Heart right ventricle (tissue), 16 donors: ENCODE data around the gene GABRR2. TPM values are rescaled to one million over a fixed set of nuclear protein-coding genes. Genes with fewer than 3 reads are reported as not detected.
"Not testable (repeated sequence)": the region's sequence is repeated elsewhere in the genome, so short reads cannot be mapped to it uniquely, and the experiment has no call there.

Experiments used
- ATAC-seq, 8 donors: fragments of 200-7000 bp; cut with Tn5 transposase; one replicate each; pipeline ENCODE4 v1.9.1; 2020; ENCODE audit warnings: mild to moderate bottlenecking in 8 of 8, moderate library complexity in 8 of 8, moderate number of reproducible peaks in 1 of 8
- DNase-seq, 2 donors: peaks; one replicate each; pipeline ENCODE4 v3.0.0-alpha.2; 2020
- H3K27ac ChIP-seq, 10 donors: fragments of 200-600 bp; sonication (generic) in 2 of 10; one replicate each; pipeline versions ENCODE4 v1.5.0 to v1.8.0; 2020 to 2022; ENCODE audit warnings: mild to moderate bottlenecking in 3 of 10
- H3K27me3 ChIP-seq, 7 donors: fragments of 200-600 bp; one replicate each; pipeline ENCODE4 v1.8.0; 2021 to 2022; ENCODE audit warnings: mild to moderate bottlenecking in 2 of 7
- H3K36me3 ChIP-seq, 9 donors: fragments of 200-600 bp; sonication (generic) in 1 of 9; one replicate each; pipeline versions ENCODE4 v1.5.0 to v1.8.0; 2020 to 2022; ENCODE audit warnings: mild to moderate bottlenecking in 2 of 9
- H3K4me1 ChIP-seq, 9 donors: fragments of 200-600 bp; sonication (generic) in 1 of 9; one replicate each; pipeline versions ENCODE4 v1.5.0 to v1.8.0; 2020 to 2022; ENCODE audit warnings: mild to moderate bottlenecking in 4 of 9
- H3K4me3 ChIP-seq, 10 donors: fragments of 200-600 bp; sonication (generic) in 2 of 10; one replicate each; pipeline versions ENCODE4 v1.5.0 to v1.8.0; 2020 to 2022; ENCODE audit warnings: mild to moderate bottlenecking in 7 of 10, moderate library complexity in 2 of 10
- H3K9me3 ChIP-seq, 11 donors: fragments of 200-600 bp in 10 of 11; sonication (generic) in 2 of 11; one replicate each; pipeline versions ENCODE4 v1.5.0 to v1.8.0; 2013 to 2022; ENCODE audit warnings: mild to moderate bottlenecking in 2 of 11, control low read depth in 1 of 11, moderate library complexity in 1 of 11
- WGBS, 2 donors: extraction: QIAGEN DNeasy Blood & Tissue Kit; methylation state at CpG; one replicate each; pipeline ENCODE4 v1.1.7; 2013; ENCODE audit warnings: inconsistent platforms in 1 of 2; 5-methylcytosine and 5-hydroxymethylcytosine counted together
- intact Hi-C, 10 donors: fragments of 100-400 bp; cut with DNase I; formaldehyde crosslinking; loops; one replicate each; pipeline versions ENCODE4 v1.11.1 to v1.14.2; 2022
- polyA plus RNA-seq, 2 donors: library from polyadenylated mRNA; stranded (reverse); fragments of 200-250 nt; gene quantifications; one replicate each; pipeline ENCODE4 v1.2.3, GENCODE V29; 2013
- total RNA-seq, 10 donors: library from RNA; stranded (reverse); fragmentation: NEBNext Ultra II Directional in 3 of 10; extraction: Animal tissue kit (Norgen Biotek cat#: 25700) in 3 of 10; gene quantifications; one replicate each; pipeline versions ENCODE4 v1.2.1 to v1.2.4, GENCODE V29; 2021 to 2023
- TF ChIP-seq, protein P1 (sequence below), 9 donors: fragments of 200-600 bp; sonication (generic) in 2 of 9; IDR thresholded peaks; one replicate each; pipeline versions ENCODE4 v1.5.0 to v1.8.0; 2021 to 2022; ENCODE audit warnings: antibody characterized with exemption in 9 of 9, mild to moderate bottlenecking in 5 of 9, moderate library complexity in 1 of 9
- donor health status: Arrhythmogenic right ventricular cardiomyopathy.
- donor health status: ischemic (EF 13 %, LVEDD 7.1; RV severe dilation, severe dysfunction).
- donor health status: healthy with polysubstance abuse.
- donor health status: DM: no; HTN: yes; CAD: no.
- donor health status: DM: no; HTN: no; CAD: no.
- donor health status: ischemic (EF 25% LVEDD 6.9; RV normal size, moderate dysfunction).
- donor health status: ischemic (EF 25% LVEDD 5.7; RV mildly dilated, moderate dysfunction).
- donor health status: healthy.
- donor health status: DM: yes; HTN: yes; CAD: no.
- donor health status: Ischemic cardiomyopathy.
- donor health status: ischemic (EF 35%, LVEDD 5.7; RV mildly dilated, moderate dysfunction).
- donor health status: nonischemic (EF 11% LVEDD 7.7; RV severe dilation, severe dysfunction).
- donor health status: DM: yes; HTN: yes; CAD: no.
- donor health status: PGD.
- donor health status: ischemic (EF 29% LVEDD 5.4; RV normal size, mild dysfunction).
- donor health status: nonischemic (EF 23%, LVEDD 6.1; RV moderate dilation, normal function).

The GABRR2 gene
- total and polyA plus RNA-seq, 12 donors: 0.14 to 1.2 (median 0.45) TPM; not detected in 3

DNA sequence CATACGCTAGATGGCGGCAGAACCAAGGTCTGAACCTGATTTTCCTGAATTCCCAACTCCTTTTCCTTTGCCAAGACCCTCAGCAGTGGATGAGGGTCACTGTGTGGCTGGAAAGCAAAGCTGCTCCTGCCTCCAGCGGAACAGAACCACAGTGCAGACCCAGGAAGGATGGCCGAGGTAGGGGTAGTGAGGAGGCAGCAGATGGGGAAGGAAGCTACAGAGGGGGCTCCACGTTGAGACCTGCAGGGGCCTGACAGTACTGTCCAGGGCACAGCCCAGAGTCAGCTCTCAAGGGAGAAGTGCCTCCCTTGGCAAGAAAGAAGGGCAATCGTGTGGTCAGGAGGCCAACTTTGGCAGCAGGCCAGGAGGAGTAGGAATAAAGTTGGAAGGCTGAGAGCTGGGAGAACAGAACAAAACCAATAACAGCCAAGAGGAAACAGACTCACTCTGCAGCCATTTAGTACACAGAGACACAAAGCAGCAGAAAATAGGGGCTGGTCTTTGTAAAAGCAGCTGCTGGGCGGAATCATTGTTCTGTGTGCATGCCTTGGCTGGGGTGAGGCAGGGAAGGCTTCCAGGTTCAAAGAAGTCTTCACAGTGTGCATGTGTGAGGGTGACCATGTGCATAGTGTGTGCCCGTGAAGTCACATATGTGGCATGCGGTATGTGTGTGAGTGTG, 3.1 kb downstream of the GABRR2 start:
- ATAC-seq (peak; percentile 53 to 86 (median 80)), DNase-seq (peak; percentile 55 to 67)
- Histone ChIP-seq H3K36me3 (peaks cover 0 to 15% (median 0%) of the 10 kb centered on the region in 9 donors), H3K27ac (peak overlapping the region; percentile 49 to 85 (median 68)), H3K27me3 (no peaks in the 10 kb centered on the region), H3K4me1 (peaks cover 15 to 40% (median 28%) of the 10 kb centered on the region in 9 donors), H3K4me3 (peak overlapping the region in 5 of 10 donors; percentile 23 to 36 (median 28)), H3K9me3 (no peaks in the 10 kb centered on the region)
- 33 to 38% methylated on average over 9 of the region's 9 CpGs for WGBS, 2 donors
- TF ChIP-seq, protein P1, sequence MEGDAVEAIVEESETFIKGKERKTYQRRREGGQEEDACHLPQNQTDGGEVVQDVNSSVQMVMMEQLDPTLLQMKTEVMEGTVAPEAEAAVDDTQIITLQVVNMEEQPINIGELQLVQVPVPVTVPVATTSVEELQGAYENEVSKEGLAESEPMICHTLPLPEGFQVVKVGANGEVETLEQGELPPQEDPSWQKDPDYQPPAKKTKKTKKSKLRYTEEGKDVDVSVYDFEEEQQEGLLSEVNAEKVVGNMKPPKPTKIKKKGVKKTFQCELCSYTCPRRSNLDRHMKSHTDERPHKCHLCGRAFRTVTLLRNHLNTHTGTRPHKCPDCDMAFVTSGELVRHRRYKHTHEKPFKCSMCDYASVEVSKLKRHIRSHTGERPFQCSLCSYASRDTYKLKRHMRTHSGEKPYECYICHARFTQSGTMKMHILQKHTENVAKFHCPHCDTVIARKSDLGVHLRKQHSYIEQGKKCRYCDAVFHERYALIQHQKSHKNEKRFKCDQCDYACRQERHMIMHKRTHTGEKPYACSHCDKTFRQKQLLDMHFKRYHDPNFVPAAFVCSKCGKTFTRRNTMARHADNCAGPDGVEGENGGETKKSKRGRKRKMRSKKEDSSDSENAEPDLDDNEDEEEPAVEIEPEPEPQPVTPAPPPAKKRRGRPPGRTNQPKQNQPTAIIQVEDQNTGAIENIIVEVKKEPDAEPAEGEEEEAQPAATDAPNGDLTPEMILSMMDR (IDR thresholded peaks at IDR 0.05): peak in 8 of 9 donors; percentile 50 to 78 (median 64)
- intact Hi-C loops: loop anchor here in 7 of 10 donors (1.0 to 5.0 kb wide), 6 partner anchors 35 to 59 kb away; partner anchors contain the start of gene UBE2J1 (in 4 of the 7)

DNA sequence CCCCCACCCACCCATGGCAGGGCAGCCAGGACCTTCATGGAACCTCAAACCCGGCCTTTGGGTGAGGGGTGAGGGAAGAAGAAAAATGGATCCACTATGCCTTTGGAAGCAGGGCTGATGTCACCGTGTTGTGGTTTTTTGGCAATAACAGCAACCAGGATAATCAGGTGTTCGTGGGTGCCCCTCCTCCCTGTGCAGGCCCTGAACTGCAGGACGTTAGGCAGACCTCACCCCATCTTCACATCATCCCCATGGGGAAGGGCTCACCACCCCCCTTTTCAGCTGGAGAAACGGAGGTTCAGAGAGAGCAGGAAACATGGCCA, 3.6 kb downstream of the GABRR2 start:
- H3K9me3 ChIP-seq: no peaks in the 10 kb centered on the region
- H3K27me3 ChIP-seq: no peaks in the 10 kb centered on the region
- H3K4me1 ChIP-seq: peaks cover 15 to 40% (median 28%) of the 10 kb centered on the region in 9 donors
- H3K4me3 ChIP-seq: peak overlapping the region in 1 of 10 donors; percentile 28
- intact Hi-C loops: loop anchor here in 7 of 10 donors (2.0 to 5.0 kb wide), 5 partner anchors 36 to 59 kb away; partner anchors contain the start of gene UBE2J1 (in 4 of the 7)
- WGBS, 2 donors: 39 to 60% methylated on average over 5 of the region's 5 CpGs
- no peak for ATAC-seq
- TF ChIP-seq, protein P1 (IDR thresholded peaks at IDR 0.05): peak in 1 of 9 donors; percentile 35
- DNase-seq: no peak
- peak overlapping the region in 8 of 10 donors; percentile 57 to 85 (median 70) for H3K27ac ChIP-seq
- H3K36me3 ChIP-seq: peaks cover 0 to 15% (median 0%) of the 10 kb centered on the region in 9 donors

DNA sequence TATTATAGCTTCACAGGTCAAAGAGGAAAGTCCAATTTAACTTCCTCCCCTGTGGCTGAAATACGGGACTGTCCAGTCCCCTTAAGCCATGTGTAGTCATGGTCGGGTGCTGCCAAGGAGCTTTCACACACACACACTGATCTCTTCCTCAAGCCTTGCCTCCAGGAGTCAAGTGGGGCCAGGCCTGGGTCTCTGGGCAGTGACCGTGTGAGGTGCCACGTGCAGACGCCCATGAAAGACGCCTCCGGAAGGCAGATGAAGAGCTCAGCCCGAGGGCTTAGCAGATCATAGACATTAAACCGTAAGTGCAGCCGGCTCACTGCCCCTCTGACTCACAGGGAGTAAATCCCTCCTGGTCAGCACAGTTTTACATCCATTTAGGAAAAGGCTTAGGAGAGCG, 4.2 kb downstream of the GABRR2 start:
- TF ChIP-seq, protein P1 (IDR thresholded peaks at IDR 0.05): no peak
- intact Hi-C loops: loop anchor here in 7 of 10 donors (2.0 to 5.0 kb wide), 5 partner anchors 36 to 60 kb away; partner anchors contain the start of gene UBE2J1 (in 4 of the 7)
- 61 to 69% methylated on average over 11 of the region's 11 CpGs for WGBS, 2 donors

DNA sequence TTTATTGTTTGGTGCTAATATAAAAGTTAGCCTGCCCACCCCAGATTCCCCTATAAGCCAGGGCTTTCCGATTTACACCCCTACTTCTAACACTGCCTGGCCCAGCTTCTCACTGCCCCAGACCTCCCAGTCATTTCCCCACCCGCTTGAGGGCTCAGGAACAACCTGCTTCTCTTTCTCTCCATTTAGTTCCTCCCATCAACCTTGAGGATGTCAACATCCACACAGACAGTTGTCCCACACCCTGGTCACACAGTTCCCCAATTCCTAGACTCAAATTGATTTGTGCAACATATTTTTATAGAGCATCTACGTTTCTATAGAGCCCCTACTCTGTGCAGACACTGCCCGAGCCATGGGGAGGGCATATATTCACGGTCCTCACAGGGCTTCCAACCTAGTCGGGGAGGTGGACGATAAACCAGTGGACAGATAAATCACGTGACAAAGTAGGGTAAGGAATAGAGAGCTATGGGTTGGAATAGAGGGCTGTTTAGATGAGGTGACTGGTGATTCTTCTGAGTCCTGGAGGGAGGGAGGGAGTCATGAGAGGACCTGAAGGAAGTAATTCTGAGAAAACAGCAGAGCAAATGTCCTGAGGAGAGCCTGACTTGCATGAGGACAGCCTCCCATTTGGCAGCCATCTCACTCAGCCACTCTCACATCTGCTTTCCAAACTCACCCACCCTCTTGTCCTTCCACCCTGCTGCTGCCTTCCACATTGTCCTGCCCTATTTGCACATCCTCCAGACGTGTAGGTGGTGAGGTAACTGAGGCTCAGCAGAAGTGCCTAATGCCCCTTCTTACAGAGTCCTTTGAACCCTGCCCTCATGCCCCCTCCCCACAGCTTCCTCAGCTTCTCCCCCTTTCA, 6.3 kb downstream of the GABRR2 start:
- ATAC-seq: no peak
- intact Hi-C loops: loop anchor here in 1 of 10 donors (5.0 kb wide), 1 partner anchor 39 kb away; no protein-coding TSS in a partner anchor
- H3K9me3 ChIP-seq: peaks cover 0 to 2% (median 0%) of the 10 kb centered on the region in 11 donors
- DNase-seq: no peak
- H3K27me3 ChIP-seq: no peaks in the 10 kb centered on the region
- H3K27ac ChIP-seq: no peak overlapping the region
- TF ChIP-seq, protein P1 (IDR thresholded peaks at IDR 0.05): no peak
- no peaks in the 10 kb centered on the region for H3K36me3 ChIP-seq
- WGBS, 2 donors: 80 to 85% methylated on average over 9 of the region's 9 CpGs
- H3K4me1 ChIP-seq: peaks cover 15 to 35% (median 25%) of the 10 kb centered on the region in 9 donors
- H3K4me3 ChIP-seq: no peak overlapping the region

More for the DNA sequence above, 4.2 kb downstream of the GABRR2 start:
- no peak overlapping the region for H3K4me3 ChIP-seq
- ATAC-seq (no peak), DNase-seq (no peak)
- peaks cover 15 to 40% (median 28%) of the 10 kb centered on the region in 9 donors for H3K4me1 ChIP-seq
- H3K27ac ChIP-seq: peak overlapping the region in 4 of 10 donors; percentile 69 to 85 (median 76)
- H3K36me3 ChIP-seq: peaks cover 0 to 14% (median 0%) of the 10 kb centered on the region in 9 donors
- no peaks in the 10 kb centered on the region for H3K27me3 ChIP-seq
- no peaks in the 10 kb centered on the region for H3K9me3 ChIP-seq

DNA sequence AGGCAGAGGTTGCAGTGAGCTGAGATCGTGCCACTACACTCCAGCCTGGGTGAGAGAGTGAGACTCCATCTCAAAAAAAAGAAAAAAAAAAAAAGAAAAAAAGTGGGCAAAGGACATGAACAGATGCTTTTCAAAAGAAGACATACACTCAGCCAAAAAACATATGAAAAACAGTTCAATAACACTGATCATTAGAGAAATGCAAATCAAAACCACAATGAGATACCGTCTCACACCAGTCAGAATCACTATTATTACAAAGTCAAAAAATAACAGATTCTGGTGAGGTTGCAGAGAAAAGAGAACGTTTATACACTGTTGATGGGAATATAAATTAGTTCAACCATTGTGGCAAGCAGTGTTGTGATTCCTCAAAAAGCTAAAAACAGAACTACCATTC, 10.6 kb downstream of the GABRR2 start:
- H3K9me3 ChIP-seq, H3K4me1 ChIP-seq, H3K27me3 ChIP-seq, intact Hi-C loops, ATAC-seq, H3K36me3 ChIP-seq, H3K27ac ChIP-seq, H3K4me3 ChIP-seq, DNase-seq: not testable (repeated sequence)
- WGBS, 2 donors: 91 to 93% methylated on average over 3 of the region's 3 CpGs
